B cell (primary cell): Measurements from ENCODE around the gene DLG2.

Source experiments
- CTCF ChIP-seq: fragments of 200-600 bp; IDR thresholded peaks from one replicate; pipeline ENCODE4 v1.8.0; 2022; ENCODE audit warnings: antibody characterized with exemption, mild to moderate bottlenecking
- EZH2 ChIP-seq: IDR thresholded peaks from 2 replicates; pipeline ENCODE4 v1.6.1; 2012; ENCODE audit warnings: borderline replicate concordance, low read depth, mild to moderate bottlenecking, moderate library complexity, low read length; ENCODE audit not compliant: insufficient read depth, poor library complexity, severe bottlenecking

GRCh38 chr11:84628871-84629620 is 998.1 kb downstream of the DLG2 start:
- TF ChIP-seq CTCF (no peak), EZH2 (no peak)
